Measurements from ENCODE around the gene SMS.
"Not testable (repeated sequence)": the region's sequence is repeated elsewhere in the genome, so short reads cannot be mapped to it uniquely, and the experiment has no call there.

SMS gene

DNA sequence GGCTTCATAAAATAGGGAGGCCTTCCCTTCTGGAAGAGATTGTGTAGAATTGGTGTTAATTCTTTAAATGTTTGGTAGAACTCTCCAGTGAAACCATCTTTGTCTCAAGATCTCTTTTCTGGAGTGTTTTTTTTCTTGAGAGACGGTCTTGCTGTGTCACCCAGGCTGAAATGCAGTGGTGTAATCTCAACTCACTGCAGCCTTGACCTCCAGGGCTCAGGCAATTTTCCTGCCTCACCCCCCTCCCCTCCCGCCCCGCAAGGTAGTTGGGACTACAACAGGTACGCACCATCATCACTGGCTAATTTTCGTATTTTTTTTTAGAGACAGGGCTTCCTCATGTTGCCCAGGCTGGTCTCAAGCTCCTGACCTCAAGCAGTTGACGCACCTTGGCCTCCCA is 12.1 kb downstream of the SMS start:
- DNase-seq, result no peak

DNA sequence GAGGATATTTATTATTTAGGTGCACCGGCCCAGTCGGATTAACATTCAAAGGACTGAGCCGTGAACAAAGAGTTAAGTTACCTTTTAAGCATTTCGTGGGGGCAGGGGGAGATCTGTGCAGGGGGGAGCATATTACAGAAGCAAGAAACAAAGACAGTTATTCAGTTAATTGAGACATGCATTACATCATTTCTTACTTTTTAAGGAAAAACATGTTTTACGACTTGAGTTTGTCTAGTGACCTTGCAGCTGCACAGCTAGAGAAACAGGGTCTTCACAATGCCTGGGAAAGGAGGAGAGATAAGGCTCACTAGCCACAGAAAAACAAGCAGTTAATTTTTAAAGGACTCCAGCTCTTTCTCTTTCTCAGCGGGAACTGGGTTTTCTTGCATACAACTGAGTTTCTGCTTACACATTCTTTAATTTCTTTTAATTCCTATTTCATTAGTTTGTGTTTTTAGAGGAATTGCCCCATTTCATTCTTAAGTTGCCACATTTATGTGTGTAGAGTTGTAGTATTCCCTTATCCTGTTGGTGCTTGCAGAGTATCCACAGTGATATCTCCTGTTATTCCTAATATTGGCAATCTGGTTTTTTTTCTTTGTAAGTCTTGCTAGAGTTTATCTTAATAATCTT is 12.8 kb downstream of the SMS start:
- not testable (repeated sequence) for DNase-seq

DNA sequence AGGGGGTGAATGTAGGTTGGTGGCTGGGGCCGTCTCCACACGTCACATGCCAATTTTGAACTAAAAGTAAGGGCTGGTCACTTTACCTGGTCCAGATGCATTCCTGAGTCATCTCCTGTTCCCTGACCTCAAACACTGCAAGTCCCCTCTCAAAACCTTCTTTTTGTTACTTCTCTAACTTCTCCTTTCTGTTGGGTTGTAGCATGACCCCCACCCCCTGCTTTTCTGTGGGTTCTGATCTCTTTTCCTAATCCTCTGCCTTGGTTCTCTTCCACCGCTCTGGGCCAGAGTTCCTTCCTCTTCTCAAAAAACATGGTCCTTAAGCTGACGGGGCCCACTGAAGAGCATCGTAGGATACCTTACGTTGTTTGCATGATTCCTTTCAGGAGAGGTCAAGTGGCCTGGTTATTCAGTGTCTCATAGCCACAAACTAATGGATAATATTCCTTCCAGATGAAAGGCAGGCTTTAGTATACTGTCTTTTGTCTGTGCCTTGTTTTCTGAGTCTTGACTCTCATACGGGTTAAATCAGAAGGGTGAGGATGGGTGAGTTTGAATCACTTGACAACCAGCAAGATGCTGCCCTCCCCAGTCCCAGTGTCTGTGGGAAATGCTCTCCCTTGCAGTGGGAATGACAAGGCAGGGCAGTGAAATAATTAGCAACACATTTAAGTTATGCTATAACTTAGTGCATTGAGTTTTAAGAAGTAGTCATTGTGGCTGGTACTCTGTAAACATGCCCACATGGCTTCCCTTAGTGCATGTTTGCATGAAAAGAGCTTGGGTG is 15.1 kb downstream of the SMS start:
- peak; percentile 29 to 51 (median 43) for DNase-seq

DNA sequence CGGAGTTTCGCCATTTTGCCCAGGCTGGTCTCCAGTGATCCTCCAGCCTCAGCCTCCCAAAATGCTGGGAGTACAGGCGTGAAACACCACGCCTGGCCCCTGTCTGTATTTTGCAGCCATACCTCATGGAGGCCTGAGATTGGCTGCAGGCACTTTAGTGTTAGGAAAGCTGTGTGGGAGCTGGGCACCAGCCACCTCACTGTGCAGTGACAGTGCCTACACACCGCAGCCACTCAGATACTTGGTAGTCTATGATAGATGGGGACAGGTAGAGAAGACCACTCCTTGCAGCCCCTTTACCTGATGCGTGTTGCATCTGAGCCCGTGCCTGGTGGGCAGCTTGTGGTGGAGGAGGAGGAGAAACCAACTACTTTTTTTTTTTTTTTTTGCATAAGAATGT is 16.3 kb downstream of the SMS start:
- DNase-seq, result no peak

DNA sequence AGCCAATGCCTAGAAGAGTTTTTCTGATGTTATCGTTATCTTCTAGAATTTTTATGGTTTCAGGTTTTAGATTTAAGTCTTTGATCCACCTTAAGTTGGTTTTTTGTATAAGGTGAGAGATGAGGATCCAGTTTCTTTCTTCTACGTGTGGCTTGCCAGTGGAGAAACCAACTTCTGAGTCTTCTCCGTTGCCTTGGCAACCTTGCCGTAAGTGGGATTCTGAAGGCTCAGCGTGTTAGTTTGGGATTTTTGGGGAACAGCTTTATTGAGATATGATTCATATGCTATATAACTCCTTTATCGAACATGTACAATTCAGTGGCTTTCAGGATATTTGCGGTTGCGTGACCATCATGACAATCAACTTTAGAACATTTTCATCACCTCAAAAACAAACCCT is 17.7 kb downstream of the SMS start:
- no peak for DNase-seq

DNA sequence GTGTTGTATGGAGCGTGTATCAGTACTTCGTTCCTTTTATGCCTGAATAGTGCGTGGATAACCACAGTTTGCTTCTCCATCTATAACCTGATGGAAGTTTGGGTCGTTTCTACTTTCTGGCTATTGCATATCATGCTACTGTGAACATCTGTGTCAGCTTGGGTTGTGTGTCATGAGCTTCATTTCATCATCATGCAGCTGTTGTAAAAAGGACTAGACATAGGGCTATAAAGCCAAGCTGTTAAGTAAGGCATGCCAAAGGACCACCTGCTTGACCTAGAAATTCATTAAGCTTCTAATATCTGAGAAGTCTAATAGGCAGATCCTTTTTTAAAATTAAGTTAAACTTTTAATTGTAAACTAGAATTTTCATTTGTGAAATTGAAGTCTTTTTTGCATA is 18.4 kb downstream of the SMS start:
- peak in 2 of 4 experiments; percentile 27 to 30 for DNase-seq

DNA sequence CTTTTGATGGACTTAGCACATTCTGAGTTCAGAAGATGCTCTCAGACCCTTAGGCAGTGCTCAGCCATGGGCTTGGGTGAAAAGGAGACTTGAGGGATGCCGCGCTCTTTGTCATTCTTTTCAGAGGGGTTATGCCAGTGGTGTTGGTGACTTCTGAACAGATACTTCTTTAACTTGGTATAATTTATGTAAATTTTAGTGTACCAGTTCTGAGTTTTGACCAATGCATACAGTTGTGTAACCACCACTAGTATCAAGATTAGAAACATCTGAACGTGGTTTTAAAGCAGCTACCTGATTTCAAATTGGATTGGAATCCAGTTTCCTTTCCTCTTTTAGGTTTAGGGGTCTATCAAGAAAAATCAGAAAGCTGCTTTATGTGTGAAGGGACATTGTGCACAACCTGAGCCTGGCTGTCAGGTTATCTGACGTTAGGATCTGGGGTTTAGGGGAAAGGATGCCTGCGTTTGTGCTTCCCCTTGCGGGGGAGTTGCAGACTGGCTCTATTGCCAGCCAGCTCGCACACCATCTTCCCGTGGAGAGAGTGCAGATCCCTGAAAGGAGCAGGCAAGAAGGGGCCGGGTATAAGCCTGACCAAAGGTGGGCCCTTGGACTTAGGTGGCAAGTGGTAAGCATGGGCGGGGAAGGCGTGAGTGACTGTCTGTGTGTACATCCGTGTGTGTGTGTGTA is 19.0 kb downstream of the SMS start:
- no peak for DNase-seq

DNA sequence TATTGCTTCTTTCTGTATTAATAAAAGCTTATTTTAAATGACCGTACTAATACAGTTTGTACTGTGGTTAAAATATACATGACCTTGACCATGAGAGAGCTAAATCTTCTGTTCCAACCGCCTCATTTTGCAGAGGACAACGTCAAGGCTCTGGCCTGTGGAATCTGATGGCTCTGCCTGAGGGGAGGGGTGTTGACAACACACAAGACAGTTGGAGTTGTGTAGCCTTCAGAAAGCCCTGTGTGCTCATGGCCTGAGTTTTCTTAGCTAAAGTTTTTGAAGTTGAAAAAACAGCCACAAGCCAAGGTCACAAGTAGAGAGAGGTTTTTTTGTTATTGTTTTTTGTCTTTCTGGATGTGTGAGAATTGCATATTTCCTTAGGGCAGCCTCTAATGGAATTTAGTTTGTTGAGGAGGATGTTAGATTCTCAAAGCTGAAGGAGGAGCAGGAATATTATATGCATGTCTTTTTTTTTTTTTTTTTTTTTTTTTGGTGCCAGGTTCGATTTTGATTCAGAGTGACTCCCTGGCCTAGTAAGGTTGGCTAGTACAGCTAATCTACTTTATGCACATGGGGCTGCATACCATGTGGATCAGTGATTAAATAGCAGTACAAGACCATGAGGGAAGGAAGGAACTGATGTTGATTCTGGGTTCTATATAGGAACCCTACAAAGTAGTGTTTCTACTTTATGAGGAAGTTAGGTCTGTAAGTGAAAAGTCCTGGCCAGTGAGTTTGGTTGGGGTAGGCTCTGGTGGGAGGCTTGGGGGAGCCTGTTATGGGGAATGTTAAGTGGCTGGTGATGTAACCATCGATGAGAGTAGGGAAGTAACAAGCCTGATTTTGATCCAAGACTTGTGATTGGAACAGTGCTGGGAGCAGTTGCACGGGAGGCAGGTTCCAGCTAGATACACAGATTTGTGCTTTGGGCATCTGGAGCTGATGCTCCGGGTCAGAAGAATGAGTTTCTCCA is 20.3 kb downstream of the SMS start:
- peak in 3 of 4 experiments; percentile 33 to 49 (median 35) for DNase-seq

DNA sequence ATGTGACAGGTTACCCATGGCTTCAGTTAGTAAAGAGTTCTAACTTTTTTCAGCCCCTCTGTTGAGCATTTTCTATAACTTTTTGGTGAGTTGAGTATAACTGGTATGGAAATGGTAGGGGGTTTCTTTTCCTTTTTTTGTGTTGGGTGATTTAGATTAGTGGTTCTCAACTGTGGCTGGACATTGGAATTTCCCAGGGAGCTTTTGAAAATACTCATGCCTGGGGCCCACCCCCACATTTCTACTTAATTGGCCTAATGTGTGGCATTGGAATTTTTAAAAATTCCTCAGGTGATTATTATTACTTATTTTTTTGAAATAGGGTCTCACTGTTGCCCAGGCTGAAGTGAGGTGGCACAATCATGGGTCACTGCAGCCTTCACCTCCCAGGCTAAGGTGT is 21.9 kb downstream of the SMS start:
- DNase-seq, result no peak

DNA sequence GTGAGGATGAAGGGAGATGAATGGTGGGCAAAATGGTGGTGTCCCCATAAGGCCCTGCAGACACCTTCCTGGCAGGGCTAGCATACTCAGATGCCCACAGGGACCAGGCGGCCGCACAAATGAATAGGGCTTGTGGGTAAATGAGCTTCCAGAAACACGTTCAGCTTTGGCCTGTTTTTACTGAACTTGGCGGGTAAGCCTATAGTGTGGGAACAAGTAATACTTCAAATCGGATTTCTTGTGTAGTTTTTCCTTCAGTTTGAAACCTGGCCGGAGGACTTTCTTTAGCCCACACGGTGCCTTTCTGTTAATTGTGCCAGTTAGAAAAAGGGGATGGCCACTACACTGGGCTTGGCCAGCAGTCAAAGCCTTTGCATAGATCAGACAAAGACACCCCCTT is 22.8 kb downstream of the SMS start:
- no peak for DNase-seq

DNA sequence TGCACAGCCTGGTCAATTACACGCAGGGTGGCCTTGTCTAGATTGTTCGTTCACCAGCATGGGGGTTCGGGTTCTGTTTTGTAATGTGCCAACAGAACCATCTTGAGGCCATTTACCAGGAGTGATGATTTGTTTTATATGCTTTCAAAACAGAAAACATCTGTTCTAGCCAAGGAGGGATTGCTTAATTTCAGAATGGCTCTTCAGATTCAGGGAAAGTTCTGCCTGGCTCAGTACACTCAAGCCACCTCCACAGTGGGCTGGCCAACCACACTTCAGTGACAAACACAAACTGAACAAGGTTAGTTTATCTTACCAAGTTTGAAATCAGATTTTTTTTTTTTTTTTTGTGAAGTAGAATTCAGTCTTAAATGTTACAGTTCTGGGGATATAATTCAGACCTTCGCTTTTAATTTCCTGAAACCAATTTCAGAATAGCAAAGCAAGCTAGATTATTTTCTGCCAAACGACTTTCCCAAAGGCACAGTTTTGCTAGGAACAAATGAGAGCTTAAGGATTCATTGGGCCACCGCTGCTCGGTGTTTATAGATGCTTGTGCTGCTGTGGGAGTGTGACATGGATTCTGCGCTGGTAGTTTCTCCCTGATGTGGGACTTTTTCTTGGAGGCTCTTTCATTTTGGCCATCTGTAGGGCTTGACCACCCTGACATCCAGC is 23.4 kb downstream of the SMS start:
- DNase-seq, result no peak

DNA sequence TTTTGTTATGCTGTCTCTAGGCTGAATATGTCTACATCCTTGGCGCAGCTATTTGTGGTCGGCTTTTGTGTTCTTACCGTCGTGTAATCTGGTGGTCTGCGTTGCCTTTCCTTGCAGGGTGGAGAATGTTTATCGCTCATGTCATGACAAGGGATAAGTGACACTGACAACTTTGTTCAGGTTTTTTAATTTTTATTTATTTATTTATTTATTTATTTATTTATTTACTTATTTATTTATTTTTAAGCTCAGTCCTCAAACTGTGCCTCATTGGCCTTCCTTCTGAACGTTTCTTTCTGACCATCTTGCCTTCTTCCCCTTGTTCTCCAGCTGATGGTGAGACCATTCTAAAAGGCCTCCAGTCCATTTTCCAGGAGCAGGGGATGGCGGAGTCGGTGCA is 26.4 kb downstream of the SMS start:
- DNase-seq, result no peak

DNA sequence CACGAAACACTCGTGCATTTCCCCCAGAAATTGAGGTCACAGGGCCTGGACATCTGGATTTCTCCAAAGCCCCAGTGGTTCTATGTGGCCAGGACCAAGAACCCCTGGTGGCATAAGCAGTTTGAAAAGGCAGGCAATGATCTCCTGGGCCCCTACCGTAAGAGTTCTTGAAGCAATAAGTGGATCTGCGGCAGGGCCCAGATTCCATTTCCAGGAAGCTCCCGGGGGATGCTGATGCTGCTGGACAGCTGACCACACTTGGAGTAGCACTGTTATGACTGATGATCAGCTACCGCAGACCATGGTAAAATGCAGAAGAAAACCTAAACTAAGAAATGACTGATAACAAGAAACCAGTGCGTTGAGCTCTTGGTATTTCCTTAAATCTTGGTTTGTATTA is 27.8 kb downstream of the SMS start:
- no peak for DNase-seq

DNA sequence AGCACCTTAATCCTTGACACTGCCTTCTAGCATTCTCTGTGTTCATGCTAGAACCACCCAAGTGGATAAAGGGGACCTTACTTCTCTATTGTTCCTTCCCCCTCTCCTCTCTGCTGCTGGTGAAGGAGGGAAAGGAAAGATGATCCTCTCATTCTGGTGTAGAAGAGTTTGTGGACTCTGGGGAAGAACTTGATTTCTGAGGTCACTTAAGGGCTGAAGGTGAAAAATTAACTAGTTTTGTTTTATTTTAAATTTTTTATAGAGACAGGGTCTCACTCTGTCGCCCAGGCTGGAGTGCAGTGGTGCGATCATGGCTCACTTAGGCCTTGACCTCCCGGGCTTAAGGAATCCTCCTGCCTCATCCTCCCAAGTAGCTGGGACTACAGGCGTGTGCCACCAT is 29.8 kb downstream of the SMS start:
- DNase-seq, result no peak

DNA sequence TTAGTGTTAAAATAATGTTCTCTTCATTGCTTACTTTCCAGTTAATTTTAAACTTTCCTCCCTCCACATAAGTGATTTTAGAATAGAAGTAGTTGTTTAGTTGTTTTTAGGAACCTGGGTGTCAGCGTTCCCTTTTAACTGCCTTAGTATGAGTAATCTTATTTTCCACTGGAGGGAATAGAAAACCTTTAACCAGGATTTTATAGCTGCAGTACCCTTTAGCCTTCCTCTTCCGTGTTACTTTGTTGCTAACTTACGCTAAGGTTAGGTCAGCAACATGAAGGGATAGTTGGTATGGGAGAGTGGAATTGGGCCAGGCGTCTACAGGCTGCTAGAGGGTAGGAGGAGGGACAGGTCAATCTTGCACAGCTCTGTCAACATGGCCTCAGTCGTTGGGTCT is 31.5 kb downstream of the SMS start:
- no peak for DNase-seq

DNA sequence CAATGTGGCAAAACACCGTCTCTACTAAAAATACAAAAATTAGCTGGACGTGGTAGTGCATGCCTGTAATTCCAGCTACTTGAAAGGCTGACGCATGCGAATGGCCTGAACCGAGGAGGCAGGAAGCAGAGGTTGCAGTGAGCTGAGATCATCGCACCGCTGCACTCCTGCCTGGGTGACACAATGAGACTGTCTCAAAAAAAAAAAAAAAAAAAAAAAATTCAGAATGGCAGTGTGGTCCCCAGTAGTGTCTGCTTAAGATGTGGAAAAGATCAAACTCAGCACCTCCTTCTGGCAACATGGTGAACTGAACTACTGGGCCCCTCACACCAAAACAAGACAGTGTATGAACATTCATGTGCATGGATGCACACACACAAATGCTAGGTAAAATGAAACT is 32.2 kb downstream of the SMS start:
- DNase-seq, result peak in 3 of 4 experiments; percentile 20 to 41 (median 32)

DNA sequence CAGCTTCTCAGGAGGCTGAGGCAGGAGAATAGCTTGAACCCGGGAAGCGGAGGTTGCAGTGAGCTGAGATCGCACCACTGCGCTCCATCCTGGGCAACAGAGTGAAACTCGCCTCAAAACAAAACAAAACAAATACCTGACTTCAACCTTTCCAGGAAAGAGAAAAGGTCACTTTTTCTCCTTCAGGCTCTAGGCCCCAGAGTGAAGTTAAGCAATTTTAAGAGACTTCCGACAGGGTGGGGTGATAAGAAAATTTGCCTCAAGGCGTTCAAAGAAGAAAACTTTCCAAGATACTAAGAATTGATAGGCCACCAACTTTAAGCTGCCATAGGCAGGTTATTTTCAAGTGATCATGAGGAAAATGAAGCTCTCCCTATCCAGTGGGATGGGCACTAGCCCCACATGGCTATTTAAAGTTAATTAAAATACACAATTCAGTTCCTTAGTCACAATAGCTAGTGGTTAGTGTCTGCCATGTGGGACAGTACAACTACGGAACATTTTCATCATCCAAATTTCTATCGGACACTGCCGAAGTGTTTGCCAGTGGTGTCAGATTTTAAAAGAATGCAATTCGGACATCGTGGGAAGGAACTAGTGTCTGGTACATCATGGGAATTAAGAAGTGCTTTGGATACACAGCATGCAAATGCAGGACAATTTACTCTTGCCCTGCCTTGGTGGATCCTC is 33.0 kb downstream of the SMS start:
- no peak for DNase-seq

DNA sequence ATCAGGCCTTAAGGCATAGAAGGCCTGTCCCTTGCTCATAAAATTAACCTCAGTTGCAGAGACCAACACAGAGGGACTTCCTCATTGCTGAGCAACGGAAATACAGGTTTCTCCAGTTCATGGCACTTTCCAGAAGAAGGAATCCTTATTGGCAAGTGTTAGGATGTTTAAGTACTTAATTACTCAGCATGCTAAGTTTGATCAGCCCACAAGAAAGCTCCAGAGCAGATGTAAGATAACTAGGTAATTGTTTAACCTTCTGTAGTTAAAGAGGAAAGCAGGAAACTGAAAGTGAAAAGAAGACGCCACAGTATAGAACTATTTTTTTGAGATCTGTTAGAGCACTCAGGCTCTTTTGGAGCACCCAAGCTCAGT is 33.5 kb downstream of the SMS start:
- DNase-seq, result no peak

DNA sequence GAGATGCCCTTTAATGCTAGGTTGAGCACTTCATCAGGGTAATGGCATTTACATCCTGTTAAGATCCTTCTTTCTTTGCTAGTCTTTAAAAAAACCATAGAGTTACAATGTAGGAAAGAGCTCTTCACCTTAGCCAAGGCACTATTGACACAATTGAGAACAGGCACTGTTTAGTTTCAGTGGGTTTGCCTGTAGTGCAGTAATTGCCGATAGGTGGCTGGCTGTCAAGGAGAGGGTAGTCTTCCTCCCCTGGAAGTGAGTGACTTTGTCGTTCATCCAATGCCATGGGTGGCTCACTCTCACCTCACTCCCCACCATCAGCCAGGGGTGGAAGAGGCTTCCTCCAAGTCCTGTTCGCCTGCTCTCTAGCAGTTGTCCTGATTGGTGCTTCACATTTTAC is 34.7 kb downstream of the SMS start:
- no peak for DNase-seq

DNA sequence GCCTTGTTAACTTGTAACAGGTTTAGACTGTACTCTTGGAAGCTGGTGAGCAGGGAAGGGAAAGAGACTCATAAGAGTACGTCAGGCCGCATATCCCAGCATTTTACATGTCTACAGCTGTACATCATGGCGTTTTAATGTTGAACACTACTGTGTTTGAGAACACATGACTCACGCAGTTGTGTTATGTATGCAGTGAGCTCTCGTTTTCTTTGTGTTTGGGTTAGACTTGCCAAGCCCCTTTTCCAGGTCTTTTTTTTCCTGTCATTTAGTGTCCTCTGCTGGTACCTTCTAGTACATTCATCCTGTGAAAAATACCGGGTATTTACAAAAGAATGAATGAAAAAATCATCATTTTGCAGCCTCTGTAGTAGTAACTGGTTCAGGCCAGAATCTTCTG is 35.3 kb downstream of the SMS start:
- DNase-seq, result no peak

DNA sequence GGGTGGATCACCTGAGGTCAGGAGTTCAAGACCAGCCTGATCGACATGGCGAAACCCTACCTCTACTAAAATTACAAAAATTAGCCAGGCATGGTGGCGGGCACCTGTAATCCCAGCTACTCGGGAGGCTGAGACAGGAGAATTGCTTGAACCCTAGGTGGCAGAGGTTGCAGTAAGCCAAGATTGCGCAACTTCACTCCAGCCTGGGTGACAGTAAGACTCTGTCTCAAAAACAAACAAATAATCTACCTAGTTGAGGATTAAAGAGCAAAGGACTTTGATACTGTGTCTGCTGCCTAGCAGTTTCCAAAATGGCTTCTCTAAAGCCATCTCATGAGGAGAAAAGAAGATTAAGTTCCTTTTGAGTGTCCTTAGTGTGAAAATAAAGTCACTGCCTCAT is 37.8 kb downstream of the SMS start:
- no peak for DNase-seq

DNA sequence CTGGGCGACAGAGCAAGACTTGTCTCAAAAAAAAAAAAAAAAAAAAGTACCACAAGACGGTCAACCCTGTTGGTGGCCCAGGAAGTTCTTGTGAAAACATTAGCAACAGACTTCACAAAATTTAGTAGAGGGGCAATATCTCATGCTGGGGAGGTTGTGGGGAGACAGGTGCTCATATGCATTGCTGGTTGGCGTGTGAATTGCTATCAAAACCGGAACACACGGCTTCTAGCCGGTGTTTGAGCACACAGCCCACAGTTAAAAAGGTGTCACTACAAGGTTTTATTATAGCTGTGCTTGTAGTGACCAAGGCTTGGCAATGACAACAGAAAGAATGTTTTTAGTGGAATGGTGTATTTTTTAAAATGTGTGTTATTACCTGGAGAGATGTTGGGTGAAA is 41.8 kb downstream of the SMS start:
- DNase-seq, result no peak

All from suppressor macrophage (primary cell).